Right ventricle myocardium superior (tissue), 1 donor: ENCODE data around the gene TMSB4X. TPM values are rescaled to one million over a fixed set of nuclear protein-coding genes. Genes with fewer than 3 reads are reported as not detected.
A peak's percentile ranks its signal among the peaks of the same experiment; 100 is the strongest.
"Not testable (repeated sequence)": the region's sequence is repeated elsewhere in the genome, so short reads cannot be mapped to it uniquely, and the experiment has no call there.

Experiments used
- ATAC-seq: fragments of 200-7000 bp; cut with Tn5 transposase; one replicate; pipeline ENCODE4 v1.9.1; 2020; ENCODE audit warnings: mild to moderate bottlenecking; ENCODE audit not compliant: poor library complexity
- DNase-seq: peaks from one replicate; pipeline ENCODE4 v3.0.0-alpha.2; 2020
- intact Hi-C: fragments of 100-400 bp; cut with DNase I; formaldehyde crosslinking; loops from one replicate; pipeline ENCODE4 v1.11.2; 2022
- total RNA-seq: library from RNA; stranded (reverse); fragmentation: NEBNext Ultra II Directional; extraction: Animal tissue kit (Norgen Biotek cat#: 25700); gene quantifications from one replicate; pipeline ENCODE4 v1.2.1, GENCODE V29; 2021
- donor health status: DM: no; HTN: yes; CAD: no; lungs with severe emphysema.

Gene TMSB4X
- total RNA-seq, 1 donor from 2014 or later = 875 TPM

- ATAC-seq = no peak
Observed at GRCh38 chrX:12972878-12973560, 1.9 kb upstream of the TMSB4X start.

GRCh38 chrX:12973561-12974304 is 1.2 kb upstream of the TMSB4X start:
- DNase-seq = peak; percentile 47
- no peak for ATAC-seq

More at GRCh38 chrX:12972878-12973560, 1.9 kb upstream of the TMSB4X start:
- no peak for DNase-seq
- intact Hi-C loops = loop anchor here (5.0 kb wide), 1 partner anchor 514 kb away; no protein-coding TSS in a partner anchor

GRCh38 chrX:12974305-12974795 is 560 bp upstream of the TMSB4X start:
- intact Hi-C loops = loop anchor here (5.0 kb wide), 1 partner anchor 513 kb away; no protein-coding TSS in a partner anchor
- ATAC-seq (peak; percentile 52), DNase-seq (peak; percentile 81)

More at GRCh38 chrX:12973561-12974304, 1.2 kb upstream of the TMSB4X start:
- intact Hi-C loops = loop anchor here (5.0 kb wide), 1 partner anchor 514 kb away; no protein-coding TSS in a partner anchor

GRCh38 chrX:12975670-12975965 is 708 bp downstream of the TMSB4X start:
- peak; percentile 59 for DNase-seq
- no peak for ATAC-seq
- intact Hi-C loops = no loop called here

GRCh38 chrX:12975991-12976558 is 1.2 kb downstream of the TMSB4X start:
- DNase-seq (peak; percentile 66), ATAC-seq (peak; percentile 26)
- intact Hi-C loops = no loop called here

GRCh38 chrX:12976819-12977732 is 2.2 kb downstream of the TMSB4X start:
- DNase-seq, ATAC-seq, intact Hi-C loops: not testable (repeated sequence)

- ATAC-seq (no peak), DNase-seq (no peak)
- intact Hi-C loops = no loop called here
Observed at GRCh38 chrX:12977761-12978204, 2.9 kb downstream of the TMSB4X start.

GRCh38 chrX:12978205-12979025 is 3.5 kb downstream of the TMSB4X start:
- ATAC-seq = peak; percentile 15
- DNase-seq = peak; percentile 63
- intact Hi-C loops = no loop called here

GRCh38 chrX:12979026-12979607 is 4.2 kb downstream of the TMSB4X start:
- DNase-seq (no peak), ATAC-seq (no peak)
- intact Hi-C loops = no loop called here

- ATAC-seq (no peak), DNase-seq (no peak)
- intact Hi-C loops = no loop called here
Observed at GRCh38 chrX:12979616-12980015, 4.7 kb downstream of the TMSB4X start.

GRCh38 chrX:12980039-12980438 is 5.1 kb downstream of the TMSB4X start:
- ATAC-seq, DNase-seq, intact Hi-C loops: not testable (repeated sequence)

GRCh38 chrX:12981880-12982279 is 7.0 kb downstream of the TMSB4X start:
- intact Hi-C loops = no loop called here
- no peak for ATAC-seq
- DNase-seq = no peak

GRCh38 chrX:12984603-12985319 is 9.9 kb downstream of the TMSB4X start:
- DNase-seq (no peak), ATAC-seq (no peak)
- intact Hi-C loops = no loop called here

GRCh38 chrX:12985331-12985730 is 10.4 kb downstream of the TMSB4X start:
- ATAC-seq (no peak), DNase-seq (no peak)
- intact Hi-C loops = no loop called here

GRCh38 chrX:12986164-12986779 is 11.4 kb downstream of the TMSB4X start:
- intact Hi-C loops = no loop called here
- ATAC-seq = no peak

GRCh38 chrX:12986886-12987285 is 12.0 kb downstream of the TMSB4X start:
- ATAC-seq = no peak
- no peak for DNase-seq
- intact Hi-C loops = no loop called here

More at GRCh38 chrX:12986164-12986779, 11.4 kb downstream of the TMSB4X start:
- no peak for DNase-seq
